DMS 273 (cell line): ENCODE results near the gene CLN5.

Experiments
- DNase-seq: peaks from one replicate; lab custom pipeline; 2025; ENCODE audit not compliant: unreplicated experiment; lab: John Stamatoyannopoulos, UW

The CLN5 gene

DNA sequence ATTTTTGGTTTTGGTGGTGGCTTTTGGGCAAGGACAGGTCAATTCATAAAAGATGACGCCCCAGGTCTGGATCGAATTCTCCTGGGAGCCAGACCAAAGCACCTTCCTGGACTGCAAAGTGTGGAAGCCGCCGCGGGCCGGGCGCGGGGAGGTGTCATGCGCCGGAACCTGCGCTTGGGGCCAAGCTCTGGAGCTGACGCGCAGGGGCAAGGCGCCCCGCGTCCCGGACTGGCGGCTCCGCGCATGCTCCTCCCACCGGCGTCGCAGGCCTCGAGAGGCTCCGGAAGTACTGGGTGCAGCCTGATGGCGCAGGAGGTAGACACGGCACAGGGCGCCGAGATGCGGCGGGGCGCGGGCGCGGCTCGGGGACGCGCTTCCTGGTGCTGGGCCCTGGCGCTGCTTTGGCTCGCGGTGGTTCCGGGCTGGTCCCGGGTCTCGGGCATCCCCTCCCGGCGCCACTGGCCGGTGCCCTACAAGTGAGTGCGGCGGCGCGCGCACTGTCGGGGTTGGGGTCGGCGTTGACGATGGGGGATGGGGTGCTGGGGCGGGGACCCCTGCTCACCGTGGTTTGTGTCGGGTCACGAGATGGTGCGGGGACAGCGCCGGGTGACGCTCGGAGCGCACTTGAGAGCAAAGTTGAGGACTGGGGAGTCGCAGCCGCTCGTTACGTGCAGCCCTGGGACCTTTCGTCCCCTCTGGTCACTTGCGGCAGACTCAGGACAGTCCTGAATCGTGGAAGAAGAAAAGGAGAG is at the start of gene CLN5:
CLN5 (plus strand) TSS at position 286 of the 752 bp plus-strand sequence; CDS start at position 304, 18 bp downstream.
- DNase-seq = peak; percentile 94

DNA sequence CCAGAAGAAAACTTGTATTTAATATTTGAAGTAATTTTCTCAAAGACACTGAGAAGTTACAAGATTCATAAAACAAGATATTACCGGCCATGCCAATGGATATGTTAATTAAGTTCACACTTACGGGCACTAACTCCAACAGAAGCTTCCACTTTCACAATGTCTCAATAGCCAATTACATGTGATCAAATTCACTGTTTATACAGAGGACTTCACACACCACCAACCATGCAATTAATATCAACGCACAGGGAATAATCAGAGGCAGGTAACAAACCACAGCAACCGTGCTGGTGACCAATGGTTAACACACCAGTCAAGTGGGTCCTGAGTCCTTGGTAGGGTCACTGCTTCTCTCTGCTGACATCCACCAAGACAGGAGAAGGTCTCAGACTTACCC is 49.5 kb upstream of the CLN5 start:
- DNase-seq = no peak

DNA sequence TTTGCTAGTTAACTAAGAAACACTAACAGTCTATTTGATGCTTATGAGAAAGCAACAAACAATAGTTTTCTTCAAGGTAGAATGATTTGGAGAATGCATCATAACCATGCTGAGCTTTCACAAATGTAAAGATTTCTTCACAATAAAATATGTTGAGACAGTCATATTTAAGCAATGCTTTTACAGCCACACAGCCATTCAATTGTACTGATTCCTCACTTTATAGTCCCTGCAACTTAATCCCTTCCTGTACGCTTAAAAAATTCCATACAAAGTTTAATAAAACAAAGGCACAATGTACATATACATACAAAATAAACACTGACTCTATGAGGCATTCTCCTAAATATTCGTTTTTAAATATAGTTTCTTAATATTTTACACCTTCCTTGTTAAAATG is 48.2 kb upstream of the CLN5 start:
- no peak for DNase-seq

DNA sequence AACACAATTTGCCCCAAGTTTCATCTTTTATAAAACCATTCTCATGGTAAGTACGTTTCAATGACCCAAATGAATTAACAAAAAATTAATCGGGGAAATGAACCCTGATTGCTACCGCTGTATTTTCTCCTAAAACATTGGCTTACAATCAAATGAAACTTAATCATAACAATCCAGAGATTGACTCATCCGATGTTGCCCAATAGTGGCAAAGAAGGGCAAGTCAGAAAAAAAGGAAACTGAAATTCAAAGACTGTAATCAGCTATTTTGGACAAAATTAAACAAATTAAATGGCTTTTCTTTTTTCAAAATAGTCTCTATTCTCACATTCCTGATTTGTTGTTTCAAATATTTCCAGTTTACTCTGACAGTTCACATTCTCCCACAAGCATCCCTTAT is 47.4 kb upstream of the CLN5 start:
- no peak for DNase-seq

DNA sequence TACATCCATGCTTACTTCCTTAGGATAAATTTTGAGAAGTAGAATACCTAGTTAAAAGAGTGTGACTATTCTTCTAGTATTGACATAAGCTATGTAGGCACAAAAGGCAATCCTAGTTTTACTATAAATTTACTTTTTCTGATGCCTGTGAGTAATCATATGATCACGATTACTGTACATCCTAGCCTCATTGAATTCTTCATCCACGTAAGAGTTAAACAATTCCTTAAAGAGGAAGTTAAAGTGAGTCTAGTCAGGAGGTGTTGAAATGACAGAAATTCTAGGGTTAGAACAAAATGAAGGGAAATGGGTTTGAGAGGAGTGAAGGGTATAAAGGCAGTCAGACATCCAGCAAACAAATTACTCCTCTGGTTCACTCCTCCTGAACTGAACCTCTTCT is 43.7 kb upstream of the CLN5 start, which contains the start of gene ACOD1:
ACOD1 (plus strand) TSS at position 363 of the 400 bp plus-strand sequence. CDS start 48 bp downstream, outside the sequence.
- no peak for DNase-seq

DNA sequence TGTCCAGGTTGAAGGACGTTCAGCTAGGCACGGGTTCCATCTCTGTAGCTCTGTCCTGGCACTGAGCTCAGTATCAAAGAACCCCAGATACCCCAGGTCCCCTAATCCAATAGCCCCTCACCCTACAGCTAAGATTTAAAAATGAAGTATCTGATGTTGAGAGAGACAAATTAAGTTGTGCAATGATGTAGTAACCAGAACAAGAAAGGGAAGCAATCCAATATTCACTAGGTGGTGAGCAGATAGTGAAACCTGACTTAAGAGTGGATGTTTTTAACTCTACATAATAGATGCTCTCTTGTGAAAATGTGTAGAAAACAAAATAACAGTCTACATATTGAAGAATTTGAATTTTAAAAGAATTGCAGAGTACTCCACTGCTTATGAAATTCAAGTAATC is 41.8 kb upstream of the CLN5 start:
- no peak for DNase-seq

DNA sequence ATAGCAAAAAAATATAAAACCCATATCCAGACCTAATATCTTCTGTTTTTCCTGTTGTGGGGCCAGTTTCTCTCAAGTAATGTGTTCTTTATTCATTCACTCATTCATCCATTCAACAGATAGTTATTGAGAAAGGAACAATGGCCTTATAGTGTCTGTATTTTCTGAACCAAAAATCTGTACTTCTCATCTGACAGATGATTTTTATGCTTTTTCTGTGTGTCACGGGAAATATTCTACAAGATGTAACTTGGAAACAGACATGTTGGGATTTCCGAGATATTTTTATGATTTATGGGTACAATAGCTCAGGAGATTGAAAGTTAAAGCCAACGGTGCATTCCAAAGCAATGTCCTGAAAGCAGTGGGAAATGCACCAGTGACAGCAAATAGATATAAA is 37.9 kb upstream of the CLN5 start:
- DNase-seq = no peak

DNA sequence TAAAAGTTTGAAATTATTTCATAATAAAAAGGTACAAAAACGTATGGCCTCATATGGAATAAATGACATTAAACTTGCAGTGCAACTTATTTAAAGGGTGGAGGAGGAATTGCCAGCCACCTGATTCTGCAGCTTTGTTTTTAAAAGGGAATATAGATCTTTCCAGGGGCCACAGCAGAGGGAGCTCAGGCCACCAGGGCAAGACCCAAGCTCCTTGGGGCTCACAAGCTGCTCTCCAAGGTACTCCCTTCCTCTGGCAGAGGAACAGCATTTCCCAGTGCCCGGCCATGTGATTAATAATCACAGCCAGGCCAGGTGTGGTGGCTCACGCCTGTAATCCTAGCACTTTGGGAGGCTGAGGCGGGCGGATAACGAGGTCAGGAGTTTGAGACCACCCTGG is 37.3 kb upstream of the CLN5 start:
- peak; percentile 2 for DNase-seq

DNA sequence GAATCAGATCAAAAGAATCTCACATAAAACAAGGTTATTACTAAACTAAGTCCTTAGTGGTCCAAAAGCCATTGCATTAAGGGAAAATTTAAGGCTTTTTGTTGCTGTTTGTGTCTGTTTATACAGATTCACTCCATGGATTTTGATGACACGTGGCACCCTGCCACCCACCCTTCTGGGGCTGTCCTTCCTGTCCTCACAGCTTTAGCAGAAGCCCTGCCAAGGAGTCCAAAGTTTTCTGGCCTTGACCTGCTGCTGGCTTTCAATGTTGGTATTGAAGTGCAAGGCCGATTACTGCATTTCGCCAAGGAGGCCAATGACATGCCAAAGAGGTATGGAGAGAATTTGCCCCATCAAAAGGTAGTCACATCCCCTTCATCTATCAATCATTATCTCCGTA is 36.7 kb upstream of the CLN5 start:
- DNase-seq = no peak

DNA sequence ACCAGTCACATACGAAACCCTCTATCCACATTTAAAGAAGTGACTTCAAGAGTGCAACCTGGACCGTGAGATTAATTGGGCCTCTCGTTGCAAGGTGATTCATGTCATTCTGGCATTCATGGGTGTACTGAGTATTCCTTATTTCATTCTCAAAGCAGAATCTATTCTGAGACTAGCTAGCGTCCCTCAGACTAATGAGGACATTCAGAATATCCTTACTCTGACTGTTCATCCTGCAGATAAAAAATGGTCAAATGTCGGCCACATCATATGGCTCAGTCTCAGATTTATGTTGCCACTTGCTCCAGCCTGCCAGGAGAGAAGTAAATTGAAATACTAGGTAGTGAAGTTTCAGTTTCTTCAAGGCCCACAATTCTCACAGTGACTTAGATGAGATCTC is 36.2 kb upstream of the CLN5 start:
- DNase-seq = no peak

DNA sequence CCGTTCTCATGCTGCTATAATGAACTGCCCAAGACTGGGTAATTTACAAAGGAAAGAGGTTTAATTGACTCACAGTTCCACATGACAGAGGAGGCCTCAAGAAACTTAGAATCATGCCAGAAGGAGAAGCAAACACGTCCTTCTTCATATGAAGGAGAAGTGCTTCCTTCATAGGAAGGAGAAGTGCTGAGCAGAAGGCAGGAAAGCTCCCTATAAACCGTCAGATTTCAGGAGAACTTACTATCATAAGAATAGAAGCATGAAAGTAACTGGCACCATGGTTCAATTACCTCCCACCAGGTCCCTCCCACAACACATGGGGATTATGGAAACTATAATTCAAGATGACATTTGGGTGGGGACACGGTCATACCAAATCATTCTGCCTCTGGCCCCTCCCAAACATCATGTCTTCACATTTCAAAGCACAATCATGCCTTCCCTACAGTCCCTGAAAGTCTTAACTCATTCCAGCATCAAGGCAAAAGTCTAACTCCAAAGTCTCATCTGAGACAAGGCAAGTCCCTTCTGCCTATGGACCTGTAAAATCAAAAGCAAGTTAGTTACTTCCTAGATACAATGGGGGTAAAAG is 32.9 kb upstream of the CLN5 start:
- no peak for DNase-seq

DNA sequence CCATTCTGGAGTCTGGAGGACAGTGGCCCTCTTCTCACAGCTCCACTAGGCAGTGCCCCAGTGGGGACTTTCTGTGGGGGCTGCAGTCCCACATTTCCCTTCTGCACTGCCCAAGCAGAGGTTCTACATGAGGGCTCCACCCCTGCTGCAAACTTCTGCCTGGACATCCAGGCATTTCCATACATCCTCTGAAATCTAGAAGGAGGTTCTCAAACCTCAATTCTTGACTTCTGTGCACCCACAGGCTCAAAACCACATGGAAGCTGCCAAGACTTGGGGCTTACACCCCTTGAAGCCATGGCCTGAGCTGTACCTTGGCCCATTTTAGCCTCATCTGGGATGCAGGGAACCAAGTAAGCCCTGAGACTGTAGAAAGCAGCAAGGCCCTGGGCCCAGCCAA is 32.1 kb upstream of the CLN5 start:
- peak; percentile 19 for DNase-seq

DNA sequence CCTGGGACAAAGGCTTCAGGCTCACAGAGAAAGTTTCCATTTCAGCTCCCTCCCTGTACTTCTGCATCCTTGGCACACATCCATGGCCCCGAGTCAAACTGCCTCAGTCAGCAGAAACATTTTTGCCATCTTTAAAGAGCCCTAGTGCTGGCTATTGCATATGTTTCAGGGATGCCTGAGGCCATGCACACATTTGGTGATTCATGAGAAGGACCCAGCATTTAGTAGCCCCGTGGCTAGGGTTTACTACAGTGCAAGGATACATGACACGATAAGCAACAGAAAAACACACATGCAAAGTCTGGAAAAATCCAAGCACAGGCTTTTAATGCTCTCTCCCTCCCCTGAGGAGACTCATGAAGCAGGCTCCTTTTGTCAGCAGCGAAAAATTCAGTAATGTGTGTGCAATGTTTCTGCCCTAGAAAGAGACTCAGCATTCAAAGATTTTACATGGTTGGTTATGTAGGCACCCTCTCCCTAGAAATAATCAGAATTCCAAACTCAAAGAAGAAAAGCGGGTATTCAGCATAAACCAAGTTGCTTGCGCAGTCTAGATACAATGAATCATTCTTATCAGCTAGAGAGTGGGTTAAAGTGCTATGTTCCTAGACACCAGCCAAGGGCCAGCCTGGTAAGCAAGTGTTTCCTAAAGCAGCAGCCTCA is 26.0 kb upstream of the CLN5 start:
- DNase-seq = peak; percentile 64

DNA sequence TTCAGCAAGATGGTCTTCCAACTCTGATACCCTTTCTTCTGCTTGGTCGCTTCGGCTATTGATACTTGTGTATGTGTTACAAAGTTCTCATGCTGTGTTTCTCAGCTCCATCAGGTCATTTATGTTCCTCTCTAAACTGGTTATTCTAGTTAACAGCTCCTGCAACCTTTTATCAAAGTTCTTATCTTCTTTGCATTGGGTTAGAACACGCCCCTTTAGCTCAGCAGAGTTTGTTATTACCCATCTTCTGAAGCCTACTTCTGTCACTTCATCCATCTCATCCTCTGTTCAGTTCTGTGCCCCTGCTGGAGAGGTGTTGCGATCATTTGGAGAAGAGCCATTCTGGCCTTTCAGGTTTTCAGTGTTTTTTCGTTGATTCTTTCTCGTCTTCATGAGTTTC is 24.9 kb upstream of the CLN5 start:
- peak; percentile 9 for DNase-seq

DNA sequence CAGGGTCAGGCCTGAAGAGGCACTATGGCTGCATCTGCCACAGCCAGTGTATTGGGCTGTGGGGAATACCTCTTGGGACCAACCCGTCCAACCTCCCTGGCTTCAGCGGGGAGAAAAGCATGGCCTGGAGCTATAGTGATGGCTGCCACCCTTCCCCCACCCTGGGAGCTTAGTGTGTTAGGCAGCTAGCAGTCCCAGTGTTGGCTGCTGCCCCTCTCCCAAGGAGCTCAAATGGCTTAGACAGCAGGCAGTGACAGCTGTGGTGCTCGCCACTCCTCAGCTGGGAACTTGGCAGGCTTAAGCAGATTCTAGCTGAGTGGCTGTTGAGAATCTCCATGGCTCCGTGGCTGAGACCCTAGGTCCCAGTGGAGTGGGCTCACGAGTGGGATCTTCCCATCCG is 23.8 kb upstream of the CLN5 start:
- DNase-seq = peak; percentile 95

DNA sequence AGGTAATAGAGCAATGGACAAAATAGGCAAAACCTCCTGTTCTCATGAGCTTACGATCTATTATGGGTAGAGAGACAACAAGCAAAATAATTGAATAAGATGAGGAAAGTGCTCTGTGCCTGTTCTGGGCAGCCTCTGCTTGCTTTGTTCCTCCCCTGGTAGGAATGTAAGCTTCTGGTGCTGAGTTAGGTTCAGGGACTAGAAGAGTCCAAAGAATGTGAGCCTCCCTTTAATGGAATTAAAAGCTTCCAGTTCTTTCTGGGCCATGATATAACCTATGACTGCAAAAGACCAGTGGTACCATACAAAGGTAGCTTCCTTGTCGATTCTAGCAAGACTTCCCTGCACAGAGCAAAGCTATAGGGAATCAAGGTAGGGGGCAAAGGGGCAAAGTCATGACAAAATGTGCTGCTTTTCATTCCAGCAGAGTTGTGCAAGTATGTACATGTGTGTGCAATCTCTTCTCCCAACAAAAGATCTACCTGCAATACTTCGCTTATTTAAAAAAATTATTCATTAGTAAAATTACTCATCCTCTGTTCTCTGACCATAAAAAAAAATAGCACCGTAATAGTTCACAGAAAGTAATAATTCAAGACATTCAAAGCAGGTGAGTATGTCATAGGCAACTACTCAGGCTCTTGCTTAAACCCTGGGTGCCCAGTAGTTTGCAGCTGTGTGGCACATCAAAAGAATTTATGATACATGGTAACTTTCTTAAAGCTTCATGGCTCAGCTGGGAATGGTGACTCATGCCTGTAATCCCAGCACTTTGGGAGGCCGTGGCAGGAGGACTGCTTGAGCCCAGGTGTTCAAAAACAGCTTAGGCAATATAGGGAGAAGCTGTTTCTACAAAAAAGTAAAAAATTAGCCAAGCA is 22.2 kb upstream of the CLN5 start:
- DNase-seq = peak; percentile 29

DNA sequence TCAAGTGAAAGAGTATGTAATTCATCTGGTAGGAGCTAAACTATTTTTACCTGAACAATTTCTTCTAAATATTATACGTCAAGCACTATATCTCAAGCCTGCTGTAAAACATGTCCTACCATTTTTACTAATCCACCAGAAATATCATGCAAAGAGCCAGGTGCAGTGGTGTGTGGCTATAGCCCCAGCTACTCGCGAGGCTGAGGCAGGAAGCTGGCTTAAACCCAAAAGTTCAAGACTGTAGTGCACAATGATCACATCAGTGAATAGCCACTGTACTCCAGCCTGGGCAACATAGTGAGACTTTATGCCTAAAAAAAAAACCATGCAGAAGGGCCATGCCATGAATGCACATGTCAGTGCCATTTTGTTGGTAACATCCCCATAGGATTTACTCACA is 20.7 kb upstream of the CLN5 start:
- DNase-seq = peak; percentile 13

DNA sequence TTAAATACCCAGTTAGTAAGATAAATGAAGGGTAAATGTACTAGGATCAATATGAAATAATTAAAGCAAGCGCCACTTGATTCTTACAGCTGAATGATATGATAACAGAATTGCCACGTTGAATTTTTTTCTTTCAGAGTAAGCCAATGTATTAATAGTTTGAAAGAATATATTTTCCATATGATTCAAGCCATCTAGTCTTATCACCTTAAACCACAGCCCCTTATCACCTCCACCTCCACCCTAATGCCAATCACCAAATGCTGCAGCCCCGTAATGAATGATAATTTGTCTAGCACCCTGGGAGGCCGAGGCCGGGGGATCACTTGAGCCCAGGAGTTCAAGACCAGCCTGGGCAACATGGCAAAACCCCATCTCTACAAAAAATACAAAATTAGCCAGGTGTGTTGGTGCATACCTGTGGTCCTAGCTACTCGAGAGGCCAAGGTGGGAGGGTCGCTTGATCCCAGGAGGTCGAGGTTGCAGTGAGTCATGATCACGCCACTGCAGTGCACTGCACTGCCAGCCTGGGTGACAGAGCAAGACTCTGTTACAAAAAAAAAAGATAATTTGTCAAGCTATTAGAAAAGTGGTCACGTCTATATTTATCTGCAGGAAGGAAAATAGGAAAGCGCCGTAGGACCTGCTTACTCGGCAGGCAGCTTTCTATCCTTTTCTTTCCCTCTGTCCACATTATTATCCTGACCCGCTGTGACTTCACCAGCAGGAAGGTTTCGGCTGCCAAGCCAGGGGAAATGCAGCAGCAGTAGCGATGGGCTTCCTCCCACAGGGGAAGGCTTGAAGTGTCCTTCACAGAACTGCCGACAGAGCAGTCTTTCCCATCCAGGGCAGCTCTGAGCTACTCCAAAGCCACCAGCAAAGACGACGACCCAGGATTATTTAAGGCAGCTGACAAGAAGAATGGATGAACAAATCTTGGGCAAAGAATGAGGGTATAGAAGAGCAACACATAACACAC is 19.7 kb upstream of the CLN5 start:
- no peak for DNase-seq

DNA sequence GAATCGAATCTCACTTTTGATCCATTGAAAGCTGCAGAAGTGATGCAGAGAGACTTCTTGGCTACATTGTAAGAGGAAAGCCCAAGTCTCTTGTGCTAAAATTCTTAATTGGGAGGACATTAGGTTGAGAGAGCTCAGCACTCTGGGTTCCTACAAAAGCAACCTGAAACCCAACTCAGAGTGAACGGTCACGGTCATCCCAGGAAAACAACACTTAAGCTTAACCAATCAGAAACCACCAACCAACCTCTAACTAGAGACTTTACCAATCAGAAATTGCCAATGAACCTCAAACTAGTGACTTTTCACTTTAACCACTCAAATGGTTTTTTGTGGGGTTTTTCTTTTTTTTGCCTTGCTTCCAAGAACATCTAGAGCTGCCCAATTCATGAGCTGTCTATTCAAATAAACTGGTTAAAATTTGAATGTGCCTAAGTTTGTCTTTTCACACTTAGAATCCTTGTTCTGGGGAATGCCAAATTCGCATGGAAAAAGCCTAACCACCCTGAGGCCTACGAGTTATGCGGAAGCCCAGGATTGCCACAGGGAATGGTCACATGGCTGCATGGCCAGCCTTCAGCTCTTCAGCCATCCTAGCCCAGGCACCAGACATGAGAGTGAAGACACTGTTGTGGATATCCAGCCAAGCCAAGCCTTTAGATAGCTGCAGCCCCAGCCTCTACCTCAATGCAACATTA is 17.8 kb upstream of the CLN5 start:
- no peak for DNase-seq

DNA sequence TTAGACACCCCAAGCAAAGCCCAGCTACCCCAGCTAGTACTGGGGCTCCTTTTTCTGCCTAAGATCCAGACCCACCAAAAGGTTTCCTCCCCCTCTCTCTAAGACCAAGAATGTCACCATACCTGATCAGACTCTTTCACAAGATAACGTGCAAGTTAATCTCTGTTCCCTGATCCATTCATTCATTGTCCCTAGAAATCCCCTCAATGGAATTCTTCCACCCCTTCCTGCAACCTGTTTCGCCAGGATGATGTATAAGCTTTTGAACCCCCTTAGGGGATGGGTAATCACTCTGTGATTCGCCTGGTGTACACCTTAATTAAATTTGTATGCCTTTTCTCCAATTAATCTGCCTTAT is 17.3 kb upstream of the CLN5 start:
- no peak for DNase-seq
